ENCODE results near the gene GFAP.

- TF ChIP-seq POLR2AphosphoS5 (IDR thresholded peaks at IDR 0.05; ENCODE audit: low read depth, low read length) (no peak), POLR2A (IDR thresholded peaks at IDR 0.05; ENCODE audit: low read depth, low read length) (no peak)
These were observed 16.1 kb upstream of the GFAP start for GRCh38 chr17:44931376-44931775.
